NCI-H1417 treated with DMSO at 0.1 percent for 48 hours (cell line): ENCODE measurements around the gene TPD52L1.

Experiments used
- DNase-seq: peaks from one replicate; lab custom pipeline; 2025; lab: John Stamatoyannopoulos, UW

TPD52L1 gene

GRCh38 chr6:125307964-125308615 is 154.5 kb downstream of the TPD52L1 start:
- no peak for DNase-seq

- DNase-seq: peak; percentile 61
Measured at GRCh38 chr6:125310994-125311649, 157.5 kb downstream of the TPD52L1 start.

GRCh38 chr6:125312478-125312877 is 158.9 kb downstream of the TPD52L1 start:
- no peak for DNase-seq

- DNase-seq: no peak
Measured at GRCh38 chr6:125312950-125313349, 159.4 kb downstream of the TPD52L1 start.
